Stimulated activated CD4-positive, alpha-beta T cell treated with anti-CD3 and anti-CD28 coated beads, Interleukin-1b, Interleukin-23, amount 100 ng/mL, for 24 hours (primary cell): ENCODE data around the gene CHST14.

ENCODE experiments used
- DNase-seq, 4 experiments: peaks; one replicate each; pipeline ENCODE4 v3.0.0-alpha.2; 2020; ENCODE audit warnings: low read depth in 4 of 4, low spot score in 1 of 4

The CHST14 gene

GRCh38 chr15:40461958-40462357 lies 8.8 kb upstream of the CHST14 start:
- no peak for DNase-seq

- DNase-seq: no peak
Observed at GRCh38 chr15:40463279-40463678, 7.5 kb upstream of the CHST14 start.

GRCh38 chr15:40463886-40464545 lies 6.8 kb upstream of the CHST14 start:
- no peak for DNase-seq

GRCh38 chr15:40464595-40465185 lies 6.1 kb upstream of the CHST14 start:
- DNase-seq: no peak

- no peak for DNase-seq
Observed at GRCh38 chr15:40465939-40466338, 4.8 kb upstream of the CHST14 start.

GRCh38 chr15:40466426-40467260 lies 4.1 kb upstream of the CHST14 start:
- no peak for DNase-seq

GRCh38 chr15:40467261-40467615 lies 3.5 kb upstream of the CHST14 start:
- no peak for DNase-seq

- no peak for DNase-seq
Observed at GRCh38 chr15:40468898-40469331, 1.9 kb upstream of the CHST14 start.

GRCh38 chr15:40469776-40470390 lies 901 bp upstream of the CHST14 start:
- DNase-seq: no peak

- no peak for DNase-seq
Observed at GRCh38 chr15:40471105-40471807, 472 bp downstream of the CHST14 start.

- no peak for DNase-seq
Observed at GRCh38 chr15:40471808-40472150, 995 bp downstream of the CHST14 start.

GRCh38 chr15:40472171-40472727 lies 1.5 kb downstream of the CHST14 start:
- DNase-seq: no peak

- no peak for DNase-seq
Observed at GRCh38 chr15:40474581-40474980, 3.8 kb downstream of the CHST14 start.

GRCh38 chr15:40477642-40478327 lies 7.0 kb downstream of the CHST14 start:
- no peak for DNase-seq

- no peak for DNase-seq
Observed at GRCh38 chr15:40479024-40479423, 8.2 kb downstream of the CHST14 start.

GRCh38 chr15:40481341-40482074 lies 10.7 kb downstream of the CHST14 start:
- DNase-seq: no peak

- no peak for DNase-seq
Observed at GRCh38 chr15:40483919-40484318, 13.1 kb downstream of the CHST14 start.

GRCh38 chr15:40486066-40486770 lies 15.4 kb downstream of the CHST14 start:
- no peak for DNase-seq
